ENCODE data around the gene FCER1G. TPM values are rescaled to one million over a fixed set of nuclear protein-coding genes. Genes with fewer than 3 reads are reported as not detected.

FCER1G gene
- total RNA-seq, 4 donors from 2014 or later, result 6.4 to 74.6 (median 52.0) TPM

GRCh38 chr1:161259345-161259702 lies 44.2 kb downstream of the FCER1G start:
- H3K27me3 ChIP-seq, result peaks cover 46% of the 10 kb centered on the region
- peak overlapping the region in 2 of 4 donors; percentile 42 to 78 for H3K27ac ChIP-seq
- H3K4me3 ChIP-seq, result peak overlapping the region in 1 of 2 donors; percentile 57
- ATAC-seq, result no peak
- TF ChIP-seq EP300 (IDR thresholded peaks at IDR 0.05), result no peak
- no peak for TF ChIP-seq POLR2AphosphoS5 (IDR thresholded peaks at IDR 0.05)
- no peak for TF ChIP-seq POLR2A (IDR thresholded peaks at IDR 0.05)
- TF ChIP-seq, protein P1, sequence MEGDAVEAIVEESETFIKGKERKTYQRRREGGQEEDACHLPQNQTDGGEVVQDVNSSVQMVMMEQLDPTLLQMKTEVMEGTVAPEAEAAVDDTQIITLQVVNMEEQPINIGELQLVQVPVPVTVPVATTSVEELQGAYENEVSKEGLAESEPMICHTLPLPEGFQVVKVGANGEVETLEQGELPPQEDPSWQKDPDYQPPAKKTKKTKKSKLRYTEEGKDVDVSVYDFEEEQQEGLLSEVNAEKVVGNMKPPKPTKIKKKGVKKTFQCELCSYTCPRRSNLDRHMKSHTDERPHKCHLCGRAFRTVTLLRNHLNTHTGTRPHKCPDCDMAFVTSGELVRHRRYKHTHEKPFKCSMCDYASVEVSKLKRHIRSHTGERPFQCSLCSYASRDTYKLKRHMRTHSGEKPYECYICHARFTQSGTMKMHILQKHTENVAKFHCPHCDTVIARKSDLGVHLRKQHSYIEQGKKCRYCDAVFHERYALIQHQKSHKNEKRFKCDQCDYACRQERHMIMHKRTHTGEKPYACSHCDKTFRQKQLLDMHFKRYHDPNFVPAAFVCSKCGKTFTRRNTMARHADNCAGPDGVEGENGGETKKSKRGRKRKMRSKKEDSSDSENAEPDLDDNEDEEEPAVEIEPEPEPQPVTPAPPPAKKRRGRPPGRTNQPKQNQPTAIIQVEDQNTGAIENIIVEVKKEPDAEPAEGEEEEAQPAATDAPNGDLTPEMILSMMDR (IDR thresholded peaks at IDR 0.05), result no peak
- H3K4me1 ChIP-seq, result peaks cover 0 to 39% (median 8%) of the 10 kb centered on the region in 3 donors
- WGBS, 2 donors (ENCODE audit: low coverage in 1 of 2), result 37% methylated on average over 4 of the region's 6 CpGs; no CpG with 5 or more reads in 1 of the 2 donors
- H3K9me3 ChIP-seq, result peaks cover 0 to 18% (median 0%) of the 10 kb centered on the region in 3 donors
- H3K36me3 ChIP-seq, result no peaks in the 10 kb centered on the region

- Histone ChIP-seq H3K4me3 (no peak overlapping the region), H3K27me3 (peaks cover 46% of the 10 kb centered on the region), H3K4me1 (peaks cover 0 to 39% (median 8%) of the 10 kb centered on the region in 3 donors), H3K36me3 (no peaks in the 10 kb centered on the region), H3K27ac (peak overlapping the region in 2 of 4 donors; percentile 20 to 78), H3K9me3 (peaks cover 0 to 18% (median 0%) of the 10 kb centered on the region in 3 donors)
- 45 to 57% methylated on average over 1 of the region's 1 CpG for WGBS, 2 donors (ENCODE audit: low coverage in 1 of 2)
- ATAC-seq, result no peak
- TF ChIP-seq EP300 (IDR thresholded peaks at IDR 0.05), result no peak
- TF ChIP-seq POLR2A (IDR thresholded peaks at IDR 0.05), result no peak
- no peak for TF ChIP-seq POLR2AphosphoS5 (IDR thresholded peaks at IDR 0.05)
- TF ChIP-seq, protein P1 (IDR thresholded peaks at IDR 0.05), result no peak
Measured at GRCh38 chr1:161259765-161260164, 44.7 kb downstream of the FCER1G start.

GRCh38 chr1:161260376-161261260 lies 45.5 kb downstream of the FCER1G start:
- peaks cover 46% of the 10 kb centered on the region for H3K27me3 ChIP-seq
- TF ChIP-seq POLR2A (IDR thresholded peaks at IDR 0.05) (no peak), POLR2AphosphoS5 (IDR thresholded peaks at IDR 0.05) (no peak), EP300 (IDR thresholded peaks at IDR 0.05) (no peak)
- TF ChIP-seq, protein P1 (IDR thresholded peaks at IDR 0.05), result no peak
- peaks cover 0 to 18% (median 0%) of the 10 kb centered on the region in 3 donors for H3K9me3 ChIP-seq
- 26 to 33% methylated on average over 6 to 8 of the region's 9 CpGs for WGBS, 2 donors (ENCODE audit: low coverage in 1 of 2)
- H3K4me3 ChIP-seq, result no peak overlapping the region
- H3K4me1 ChIP-seq, result peaks cover 0 to 39% (median 8%) of the 10 kb centered on the region in 3 donors
- H3K36me3 ChIP-seq, result no peaks in the 10 kb centered on the region
- ATAC-seq, result no peak
- H3K27ac ChIP-seq, result peak overlapping the region in 2 of 4 donors; percentile 20 to 44

DNA sequence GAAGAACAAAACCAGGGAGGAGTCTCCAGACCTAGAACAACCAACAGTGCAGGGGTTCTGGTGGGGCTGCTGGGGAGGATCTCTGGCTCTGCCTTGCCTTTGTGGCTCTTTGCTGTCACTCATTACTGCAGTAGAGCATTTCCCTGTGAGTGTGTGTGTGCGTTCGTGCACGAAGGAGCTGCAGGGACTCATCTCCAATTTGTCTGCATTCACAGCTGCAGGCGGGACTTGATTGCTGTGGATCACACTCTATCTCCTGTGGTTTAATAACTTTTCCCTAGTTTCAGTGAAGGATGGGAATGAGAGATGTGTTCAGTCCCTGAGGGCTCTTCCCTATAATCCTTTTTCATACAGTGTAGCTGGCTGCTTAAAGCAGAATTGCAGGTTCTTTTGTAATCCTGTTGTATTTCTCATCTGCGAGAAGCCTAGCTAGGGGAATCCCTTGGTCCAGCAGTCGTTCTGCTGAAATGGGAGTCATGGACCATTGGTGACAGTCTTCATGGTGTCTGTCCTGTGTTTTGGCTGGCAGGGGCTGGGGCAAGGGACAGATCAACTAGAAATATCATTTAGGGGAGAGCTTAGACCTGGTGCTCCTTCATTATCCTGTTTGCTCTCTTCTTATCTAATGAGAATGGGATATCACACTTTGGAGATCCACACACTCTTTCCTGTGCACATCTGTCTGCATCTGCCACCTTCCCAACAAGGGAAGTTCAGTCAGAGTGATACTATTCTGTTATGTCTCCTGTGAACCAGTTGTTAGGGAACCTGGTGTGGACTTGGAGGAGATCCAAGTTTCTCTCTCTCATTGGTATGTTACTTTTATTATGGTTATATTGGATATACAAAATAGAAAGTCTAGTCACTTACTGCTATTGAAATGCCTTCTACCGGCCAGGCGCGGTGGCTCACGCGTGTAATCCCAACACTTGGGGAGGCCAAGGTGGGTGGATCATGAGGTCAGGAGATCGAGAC lies 46.5 kb downstream of the FCER1G start:
- H3K9me3 ChIP-seq, result peaks cover 0 to 12% (median 0%) of the 10 kb centered on the region in 3 donors
- peaks cover 46% of the 10 kb centered on the region for H3K27me3 ChIP-seq
- H3K36me3 ChIP-seq, result no peaks in the 10 kb centered on the region
- TF ChIP-seq EP300 (IDR thresholded peaks at IDR 0.05), result no peak
- TF ChIP-seq, protein P1 (IDR thresholded peaks at IDR 0.05), result no peak
- no peak for TF ChIP-seq POLR2AphosphoS5 (IDR thresholded peaks at IDR 0.05)
- no peak for TF ChIP-seq POLR2A (IDR thresholded peaks at IDR 0.05)
- no peak overlapping the region for H3K4me3 ChIP-seq
- WGBS, 2 donors (ENCODE audit: low coverage in 1 of 2), result 43 to 59% methylated on average over 5 to 7 of the region's 12 CpGs
- H3K27ac ChIP-seq, result peak overlapping the region in 2 of 4 donors; percentile 0 to 20
- ATAC-seq, result no peak
- peaks cover 0 to 48% (median 14%) of the 10 kb centered on the region in 3 donors for H3K4me1 ChIP-seq
